Measurements from ENCODE around the gene MDM1.

MDM1 gene

GRCh38 chr12:68336889-68337303 lies 4.7 kb upstream of the MDM1 start:
- Histone ChIP-seq H3K4me3 (ENCODE audit: low read depth, low read length) (no peak overlapping the region), H3K27ac (ENCODE audit: extremely low read depth, low read depth, low read length) (no peak overlapping the region), H3K4me1 (ENCODE audit: control insufficient read depth, insufficient read depth, low read length) (peaks cover 8% of the 10 kb centered on the region; the same call in 1 of the 2 replicates), H3K36me3 (ENCODE audit: control insufficient read depth in 2 of 2, insufficient read depth in 1 of 2, low read length in 2 of 2) (no peaks in the 10 kb centered on the region), H3K9me3 (ENCODE audit: control insufficient read depth, insufficient read depth, low read depth, low read length) (no peaks in the 10 kb centered on the region)
- ChIA-PET CTCF (interaction anchor here (1.2 kb wide), 1 partner anchor 22 kb away, joined by 5 read pairs; no protein-coding TSS in a partner anchor), POLR2A (no interaction called here)
- TF ChIP-seq ELK4 (IDR thresholded peaks at IDR 0.05; ENCODE audit: borderline replicate concordance, low read depth, low read length) = no peak
- no peak for TF ChIP-seq ZNF24 (tag by site-specific recombination; IDR thresholded peaks at IDR 0.05)
- peak; percentile 69 for TF ChIP-seq ZNF561 (tag by site-specific recombination; IDR thresholded peaks at IDR 0.05; ENCODE audit: borderline replicate concordance)
- TF ChIP-seq ZBTB48 (tag by site-specific recombination; IDR thresholded peaks at IDR 0.05) = peak; percentile 64; the same call in 1 of the 2 replicates
- no peak for TF ChIP-seq ZNF26 (tag by site-specific recombination; IDR thresholded peaks at IDR 0.05)
- no peak for TF ChIP-seq SCRT1 (tag by site-specific recombination; IDR thresholded peaks at IDR 0.05; ENCODE audit: borderline replicate concordance)
- peak; percentile 21; the same call in 1 of the 2 replicates for TF ChIP-seq WT1 (tag by site-specific recombination; IDR thresholded peaks at IDR 0.05)
- no peak for TF ChIP-seq ZNF621 (tag by site-specific recombination; IDR thresholded peaks at IDR 0.05)
- TF ChIP-seq ZNF488 (tag by site-specific recombination; IDR thresholded peaks at IDR 0.05) = no peak
- TF ChIP-seq ZNF335 (tag by site-specific recombination; conservative IDR thresholded peaks at IDR 0.05) = 0 out of 2 replicates have a peak, but pooled peaks have one; percentile 13

- H3K27ac ChIP-seq (ENCODE audit: extremely low read depth, low read depth, low read length) = no peak overlapping the region
- no peaks in the 10 kb centered on the region for H3K9me3 ChIP-seq (ENCODE audit: control insufficient read depth, insufficient read depth, low read depth, low read length)
- no peaks in the 10 kb centered on the region for H3K36me3 ChIP-seq (ENCODE audit: control insufficient read depth in 2 of 2, insufficient read depth in 1 of 2, low read length in 2 of 2)
- CTCF ChIA-PET = interaction anchor here (0.6 kb wide), 2 partner anchors 38 to 266 kb away, joined by 3 to 6 read pairs; no protein-coding TSS in a partner anchor
- H3K4me1 ChIP-seq (ENCODE audit: control insufficient read depth, insufficient read depth, low read length) = peaks cover 8% of the 10 kb centered on the region; the same call in 1 of the 2 replicates
- POLR2A ChIA-PET = interaction anchor here (0.7 kb wide), 1 partner anchor 472 kb away, joined by 3 read pairs; the partner anchor contains the start of gene MDM2
- no peak overlapping the region for H3K4me3 ChIP-seq (ENCODE audit: low read depth, low read length)
- TF ChIP-seq ZNF362 (tag by site-specific recombination; IDR thresholded peaks at IDR 0.05) (peak; percentile 86), ZNF202 (tag by site-specific recombination; IDR thresholded peaks at IDR 0.05; ENCODE audit: borderline replicate concordance) (no peak), ZNF624 (tag by site-specific recombination; IDR thresholded peaks at IDR 0.05) (no peak), ZNF404 (tag by site-specific recombination; IDR thresholded peaks at IDR 0.05) (no peak), ZNF398 (tag by site-specific recombination; IDR thresholded peaks at IDR 0.05) (0 out of 2 replicates have a peak, but pooled peaks have one; percentile 7), SCRT2 (tag by site-specific recombination; IDR thresholded peaks at IDR 0.05) (peak; percentile 85), ZBTB21 (tag by site-specific recombination; IDR thresholded peaks at IDR 0.05) (peak; percentile 91), SETDB1 (IDR thresholded peaks at IDR 0.05; ENCODE audit: insufficient read length, low read length) (no peak), ZBTB44 (tag by site-specific recombination; IDR thresholded peaks at IDR 0.05) (no peak), ZNF701 (tag by site-specific recombination; IDR thresholded peaks at IDR 0.05) (no peak), ZNF211 (tag by site-specific recombination; IDR thresholded peaks at IDR 0.05; ENCODE audit: low read depth) (no peak), ZNF629 (tag by site-specific recombination; IDR thresholded peaks at IDR 0.05) (peak; percentile 86), ATF2 (tag by site-specific recombination; IDR thresholded peaks at IDR 0.05; ENCODE audit: low read depth) (peak; percentile 90), ZNF335 (tag by site-specific recombination; conservative IDR thresholded peaks at IDR 0.05) (peak; percentile 67), ZNF394 (tag by site-specific recombination; IDR thresholded peaks at IDR 0.05; ENCODE audit: borderline replicate concordance) (no peak), SP2 (tag by site-specific recombination; IDR thresholded peaks at IDR 0.05) (no peak)
Measured at GRCh38 chr12:68335462-68335861, 3.3 kb upstream of the MDM1 start.

Data from HEK293 (cell line).